HFFc6 (cell line): Measurements from ENCODE around the gene REEP5. TPM values are rescaled to one million over a fixed set of nuclear protein-coding genes. Genes with fewer than 3 reads are reported as not detected.
A peak's percentile ranks its signal among the peaks of the same experiment; 100 is the strongest.
"Not testable (repeated sequence)": the region's sequence is repeated elsewhere in the genome, so short reads cannot be mapped to it uniquely, and the experiment has no call there.

Experiments
- DNase-seq: peaks from one replicate; pipeline ENCODE4 v3.0.0-alpha.2; 2018
- H3K27ac Mint-ChIP-seq: 2 replicates; pipeline ENCODE4 v1.8.0; 2020; ENCODE audit warnings: mild to moderate bottlenecking, mixed read lengths
- H3K27me3 Mint-ChIP-seq: 2 replicates; pipeline ENCODE4 v1.8.0; 2021; ENCODE audit warnings: mild to moderate bottlenecking, moderate library complexity, mixed read lengths; ENCODE audit not compliant: insufficient read depth
- H3K36me3 Mint-ChIP-seq: 2 replicates; pipeline ENCODE4 v1.8.0; 2021; ENCODE audit warnings: low read depth, mixed read lengths
- H3K4me1 Mint-ChIP-seq: 2 replicates; pipeline ENCODE4 v1.8.0; 2020; ENCODE audit warnings: low read depth, mixed read lengths
- H3K4me3 Mint-ChIP-seq: 2 replicates; pipeline ENCODE4 v1.8.0; 2020; ENCODE audit warnings: mild to moderate bottlenecking, moderate library complexity, mixed read lengths
- H3K9me3 Mint-ChIP-seq: 2 replicates; pipeline ENCODE4 v1.8.0; 2020; ENCODE audit warnings: mild to moderate bottlenecking, mixed read lengths
- total RNA-seq, 6 experiments: library from RNA; stranded (reverse); fragmentation: NEBNext Ultra II Directional; extraction: Animal tissue kit (Norgen Biotek cat#: 25700); gene quantifications; 2 replicates in 1 of 6; 3 replicates in 5 of 6; pipeline ENCODE4 v1.2.3, GENCODE V29; 2021
- TF ChIP-seq, protein P1 (sequence below): fragments of 200-600 bp; sonication (generic); IDR thresholded peaks from 2 replicates; pipeline ENCODE4 v1.5.0; 2021; ENCODE audit warnings: antibody characterized with exemption, mild to moderate bottlenecking

The REEP5 gene
- total RNA-seq, 6 experiments from 2014 or later: 95.9 to 143 (median 107) TPM

DNA sequence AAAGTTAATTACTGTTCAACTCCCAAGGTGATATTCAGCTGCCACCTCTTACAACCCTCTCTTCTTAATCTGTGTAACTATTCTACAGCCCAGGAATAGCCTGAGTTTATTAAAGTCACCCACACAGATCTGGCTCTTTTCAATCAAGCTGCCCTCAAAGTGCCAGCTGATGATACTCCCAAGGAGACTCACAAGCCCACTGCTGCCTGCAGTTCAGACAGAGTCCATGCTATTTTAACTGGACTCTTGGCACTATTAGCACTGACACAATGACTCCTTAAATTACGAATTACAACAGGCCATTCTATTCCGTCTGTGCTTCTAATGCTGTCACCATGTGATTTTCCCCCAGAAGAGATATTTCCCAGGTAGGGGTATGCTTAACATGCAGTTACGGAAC, 26.3 kb downstream of the REEP5 start:
- 0 out of 2 replicates have a peak overlapping the region, but pooled peaks have one; percentile 4 for H3K27ac Mint-ChIP-seq
- no peaks in the 10 kb centered on the region for H3K9me3 Mint-ChIP-seq
- H3K36me3 Mint-ChIP-seq: peaks cover 28% of the 10 kb centered on the region
- no peaks in the 10 kb centered on the region for H3K4me1 Mint-ChIP-seq
- DNase-seq: no peak
- H3K27me3 Mint-ChIP-seq: no peaks in the 10 kb centered on the region
- H3K4me3 Mint-ChIP-seq: no peak overlapping the region
- TF ChIP-seq, protein P1, sequence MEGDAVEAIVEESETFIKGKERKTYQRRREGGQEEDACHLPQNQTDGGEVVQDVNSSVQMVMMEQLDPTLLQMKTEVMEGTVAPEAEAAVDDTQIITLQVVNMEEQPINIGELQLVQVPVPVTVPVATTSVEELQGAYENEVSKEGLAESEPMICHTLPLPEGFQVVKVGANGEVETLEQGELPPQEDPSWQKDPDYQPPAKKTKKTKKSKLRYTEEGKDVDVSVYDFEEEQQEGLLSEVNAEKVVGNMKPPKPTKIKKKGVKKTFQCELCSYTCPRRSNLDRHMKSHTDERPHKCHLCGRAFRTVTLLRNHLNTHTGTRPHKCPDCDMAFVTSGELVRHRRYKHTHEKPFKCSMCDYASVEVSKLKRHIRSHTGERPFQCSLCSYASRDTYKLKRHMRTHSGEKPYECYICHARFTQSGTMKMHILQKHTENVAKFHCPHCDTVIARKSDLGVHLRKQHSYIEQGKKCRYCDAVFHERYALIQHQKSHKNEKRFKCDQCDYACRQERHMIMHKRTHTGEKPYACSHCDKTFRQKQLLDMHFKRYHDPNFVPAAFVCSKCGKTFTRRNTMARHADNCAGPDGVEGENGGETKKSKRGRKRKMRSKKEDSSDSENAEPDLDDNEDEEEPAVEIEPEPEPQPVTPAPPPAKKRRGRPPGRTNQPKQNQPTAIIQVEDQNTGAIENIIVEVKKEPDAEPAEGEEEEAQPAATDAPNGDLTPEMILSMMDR: no peak

- TF ChIP-seq, protein P1: no peak
- Mint-ChIP-seq H3K9me3 (no peaks in the 10 kb centered on the region), H3K27me3 (no peaks in the 10 kb centered on the region), H3K4me3 (no peak overlapping the region), H3K4me1 (no peaks in the 10 kb centered on the region), H3K27ac (peak overlapping the region; percentile 32; the same call in 1 of the 2 replicates), H3K36me3 (peaks cover 25% of the 10 kb centered on the region)
- no peak for DNase-seq
These were observed 29.3 kb downstream of the REEP5 start for GRCh38 chr5:112892776-112893175.

DNA sequence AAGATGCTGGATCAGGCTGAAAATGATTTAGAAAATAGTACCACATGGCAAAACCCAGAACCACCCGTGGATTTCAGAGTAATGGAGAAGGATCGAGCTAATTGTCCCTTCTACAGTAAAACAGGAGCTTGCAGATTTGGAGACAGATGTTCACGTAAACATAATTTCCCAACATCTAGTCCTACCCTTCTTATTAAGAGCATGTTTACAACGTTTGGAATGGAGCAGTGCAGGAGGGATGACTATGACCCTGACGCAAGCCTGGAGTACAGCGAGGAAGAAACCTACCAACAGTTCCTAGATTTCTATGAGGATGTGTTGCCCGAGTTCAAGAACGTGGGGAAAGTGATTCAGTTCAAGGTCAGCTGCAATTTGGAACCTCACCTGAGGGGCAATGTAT, 30.0 kb downstream of the REEP5 start:
- not testable (repeated sequence) for DNase-seq, H3K4me3 Mint-ChIP-seq, H3K4me1 Mint-ChIP-seq, H3K27me3 Mint-ChIP-seq, H3K9me3 Mint-ChIP-seq, H3K27ac Mint-ChIP-seq
- peaks cover 20% of the 10 kb centered on the region for H3K36me3 Mint-ChIP-seq

- H3K27ac Mint-ChIP-seq: no peak overlapping the region
- no peak overlapping the region for H3K4me3 Mint-ChIP-seq
- no peaks in the 10 kb centered on the region for H3K27me3 Mint-ChIP-seq
- H3K9me3 Mint-ChIP-seq: no peaks in the 10 kb centered on the region
- DNase-seq: no peak
- H3K4me1 Mint-ChIP-seq: no peaks in the 10 kb centered on the region
- TF ChIP-seq, protein P1: no peak
- H3K36me3 Mint-ChIP-seq: peaks cover 19% of the 10 kb centered on the region
These were observed 35.1 kb downstream of the REEP5 start for GRCh38 chr5:112886975-112887374.

GRCh38 chr5:112885001-112885400, 37.0 kb downstream of the REEP5 start:
- Mint-ChIP-seq H3K36me3 (peaks cover 13% of the 10 kb centered on the region), H3K4me3 (no peak overlapping the region), H3K27ac (no peak overlapping the region), H3K27me3 (no peaks in the 10 kb centered on the region), H3K4me1 (no peaks in the 10 kb centered on the region), H3K9me3 (no peaks in the 10 kb centered on the region)
- no peak for DNase-seq
- TF ChIP-seq, protein P1: no peak

- peaks cover 9% of the 10 kb centered on the region for H3K4me1 Mint-ChIP-seq
- H3K36me3 Mint-ChIP-seq: peaks cover 12% of the 10 kb centered on the region
- H3K27me3 Mint-ChIP-seq: no peaks in the 10 kb centered on the region
- H3K9me3 Mint-ChIP-seq: no peaks in the 10 kb centered on the region
- H3K27ac Mint-ChIP-seq: no peak overlapping the region
- H3K4me3 Mint-ChIP-seq: no peak overlapping the region
- TF ChIP-seq, protein P1: no peak
- DNase-seq: no peak
These were observed 38.8 kb downstream of the REEP5 start for GRCh38 chr5:112883192-112883591.
